Gastroesophageal sphincter (tissue), 4 donors: ENCODE results near the gene HDAC2. TPM values are rescaled to one million over a fixed set of nuclear protein-coding genes. Genes with fewer than 3 reads are reported as not detected.
"Not testable (repeated sequence)": the region's sequence is repeated elsewhere in the genome, so short reads cannot be mapped to it uniquely, and the experiment has no call there.

Experiments
- ATAC-seq: fragments of 150-250 bp; one replicate; pipeline ENCODE4 v1.9.1; 2016; ENCODE audit warnings: mild to moderate bottlenecking, moderate library complexity
- H3K27ac ChIP-seq, 4 donors: fragments of 200-600 bp; sonication (generic) in 3 of 4; 1 replicate in 3 of 4; 2 replicates in 1 of 4; pipeline ENCODE4 v1.5.1; 2016 to 2019
- H3K27me3 ChIP-seq: fragments of 200-600 bp; sonication (generic); one replicate; pipeline ENCODE4 v1.5.1; 2019
- H3K36me3 ChIP-seq, 2 donors: fragments of 200-600 bp; sonication (generic); one replicate each; pipeline ENCODE4 v1.5.1; 2019; ENCODE audit warnings: control low read depth in 1 of 2
- H3K4me1 ChIP-seq, 3 donors: fragments of 200-600 bp; sonication (generic); 1 replicate in 2 of 3; 2 replicates in 1 of 3; pipeline ENCODE4 v1.5.1; 2016 to 2019; ENCODE audit warnings: control low read depth in 2 of 3
- H3K4me3 ChIP-seq, 2 donors: fragments of 200-600 bp; sonication (generic); one replicate each; pipeline ENCODE4 v1.5.1; 2019; ENCODE audit warnings: mild to moderate bottlenecking in 1 of 2, moderate library complexity in 1 of 2
- H3K9me3 ChIP-seq, 3 donors: fragments of 200-600 bp; sonication (generic); one replicate each; pipeline ENCODE4 v1.5.1; 2017 to 2019; ENCODE audit warnings: control low read depth in 2 of 3
- CTCF ChIP-seq, 4 experiments: fragments of 200-600 bp in 2 of 4; fragments of 450-650 bp in 2 of 4; sonication (generic) in 1 of 4; IDR thresholded peaks; one replicate each; pipeline ENCODE4 v1.5.1; 2017 to 2019; ENCODE audit warnings: antibody characterized with exemption in 4 of 4, mild to moderate bottlenecking in 2 of 4, moderate library complexity in 2 of 4
- EP300 ChIP-seq: sonication (generic); formaldehyde crosslinking; IDR thresholded peaks from one replicate; pipeline ENCODE4 v1.6.1; 2017; ENCODE audit warnings: antibody characterized with exemption, mild to moderate bottlenecking
- POLR2A ChIP-seq, 2 donors: fragments of 450-650 bp; IDR thresholded peaks; one replicate each; pipeline ENCODE4 v1.6.1; 2017; ENCODE audit warnings: antibody characterized with exemption in 2 of 2, mild to moderate bottlenecking in 2 of 2, moderate library complexity in 1 of 2
- POLR2AphosphoS5 ChIP-seq: sonication (generic); formaldehyde crosslinking; IDR thresholded peaks from one replicate; pipeline ENCODE4 v1.6.1; 2017; ENCODE audit warnings: antibody characterized with exemption
- WGBS, 2 donors: methylation state at CpG; one replicate each; pipeline ENCODE4 v1.1.5; 2018; ENCODE audit warnings: low coverage in 1 of 2; 5-methylcytosine and 5-hydroxymethylcytosine counted together
- total RNA-seq, 4 donors: library from RNA; depleted of rRNA; stranded (reverse); fragments of >200 nt; gene quantifications; one replicate each; pipeline ENCODE4 v1.1.0, GENCODE V29; 2016

The HDAC2 gene
- total RNA-seq, 4 donors from 2014 or later = 44.7 to 71.2 (median 52.5) TPM

GRCh38 chr6:113999284-113999683 lies 28.3 kb upstream of the HDAC2 start:
- Histone ChIP-seq H3K27me3 (no peaks in the 10 kb centered on the region), H3K4me3 (no peak overlapping the region), H3K36me3 (no peaks in the 10 kb centered on the region), H3K4me1 (peaks cover 0 to 26% (median 9%) of the 10 kb centered on the region in 3 donors), H3K27ac (no peak overlapping the region), H3K9me3 (no peaks in the 10 kb centered on the region)
- 87 to 100% methylated on average over 1 to 2 of the region's 2 CpGs for WGBS, 2 donors
- TF ChIP-seq CTCF (IDR thresholded peaks at IDR 0.05) = no peak
- TF ChIP-seq EP300 = no peak
- no peak for TF ChIP-seq POLR2AphosphoS5
- TF ChIP-seq POLR2A (IDR thresholded peaks at IDR 0.05) = no peak
- ATAC-seq = no peak

GRCh38 chr6:113998811-113999210 lies 27.9 kb upstream of the HDAC2 start:
- Histone ChIP-seq H3K27me3 (no peaks in the 10 kb centered on the region), H3K4me1 (peaks cover 0 to 26% (median 9%) of the 10 kb centered on the region in 3 donors), H3K4me3 (no peak overlapping the region), H3K27ac (no peak overlapping the region), H3K9me3 (no peaks in the 10 kb centered on the region), H3K36me3 (no peaks in the 10 kb centered on the region)
- no peak for TF ChIP-seq EP300
- TF ChIP-seq POLR2A (IDR thresholded peaks at IDR 0.05) = no peak
- TF ChIP-seq POLR2AphosphoS5 = no peak
- no peak for TF ChIP-seq CTCF (IDR thresholded peaks at IDR 0.05)
- ATAC-seq = no peak

DNA sequence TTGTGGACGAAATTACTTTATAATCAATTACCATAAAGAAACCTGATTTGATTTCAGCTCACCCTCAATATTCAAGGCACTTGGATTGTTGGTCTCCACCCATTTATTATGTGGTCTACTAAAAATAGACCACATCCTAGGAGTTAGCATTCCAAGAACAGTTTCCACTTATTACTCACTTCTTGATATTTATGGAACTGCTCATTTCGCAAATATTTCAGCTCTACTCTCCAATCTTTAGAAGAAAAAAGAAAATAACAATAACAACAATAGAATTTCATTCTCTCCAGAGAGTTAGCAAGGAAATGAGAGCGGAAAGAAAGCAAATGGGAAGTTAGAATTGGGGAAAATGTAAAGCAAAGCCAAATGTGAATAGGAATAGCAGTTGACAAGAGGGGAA lies 26.2 kb upstream of the HDAC2 start:
- Histone ChIP-seq H3K9me3 (no peaks in the 10 kb centered on the region), H3K36me3 (no peaks in the 10 kb centered on the region), H3K4me3 (no peak overlapping the region), H3K27ac (no peak overlapping the region), H3K27me3 (no peaks in the 10 kb centered on the region), H3K4me1 (peaks cover 0 to 26% (median 9%) of the 10 kb centered on the region in 3 donors)
- 17 to 30% methylated on average over 2 to 3 of the region's 3 CpGs for WGBS, 2 donors
- TF ChIP-seq EP300 = no peak
- peak; percentile 51 for TF ChIP-seq POLR2AphosphoS5
- no peak for ATAC-seq

- peaks cover 0 to 26% (median 9%) of the 10 kb centered on the region in 3 donors for H3K4me1 ChIP-seq
- no peaks in the 10 kb centered on the region for H3K36me3 ChIP-seq
- no peaks in the 10 kb centered on the region for H3K27me3 ChIP-seq
- 10 to 11% methylated on average over 4 of the region's 4 CpGs for WGBS, 2 donors
- TF ChIP-seq EP300 (no peak), POLR2AphosphoS5 (peak; percentile 45)
- H3K27ac ChIP-seq = peak overlapping the region in 2 of 4 donors; percentile 26 to 50
- ATAC-seq = peak; percentile 83
- no peaks in the 10 kb centered on the region for H3K9me3 ChIP-seq
- no peak overlapping the region for H3K4me3 ChIP-seq
Observed at GRCh38 chr6:113995634-113996033, 24.7 kb upstream of the HDAC2 start.

GRCh38 chr6:113994934-113995342 lies 24.0 kb upstream of the HDAC2 start:
- Histone ChIP-seq H3K9me3 (no peaks in the 10 kb centered on the region), H3K4me1 (peaks cover 0 to 26% (median 9%) of the 10 kb centered on the region in 3 donors), H3K27me3 (no peaks in the 10 kb centered on the region), H3K36me3 (no peaks in the 10 kb centered on the region), H3K4me3 (no peak overlapping the region), H3K27ac (peak overlapping the region in 2 of 4 donors; percentile 26 to 50)
- no peak for ATAC-seq
- TF ChIP-seq CTCF (IDR thresholded peaks at IDR 0.05) = peak in 3 of 4 experiments; percentile 10 to 54 (median 16)
- TF ChIP-seq POLR2A (IDR thresholded peaks at IDR 0.05) = no peak

DNA sequence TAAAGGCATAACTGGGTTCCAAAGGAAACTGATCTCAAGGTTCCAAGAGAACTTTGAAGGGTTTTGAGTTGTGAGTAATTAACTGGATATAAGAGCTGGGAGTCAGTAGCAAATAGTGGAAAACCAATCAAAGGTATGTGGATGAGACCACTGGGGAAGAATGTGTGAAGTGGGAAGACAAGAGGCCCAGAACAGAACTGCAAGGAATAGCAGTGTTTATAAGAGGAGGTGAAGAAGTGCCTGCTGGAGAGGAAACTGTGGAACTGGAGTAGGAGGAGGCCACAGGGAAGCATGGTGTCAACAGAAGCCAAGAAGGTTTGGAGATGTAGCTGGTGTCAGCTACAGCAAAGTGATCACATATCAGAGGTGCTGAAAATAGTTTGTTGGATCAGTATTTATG lies 18.7 kb upstream of the HDAC2 start:
- H3K27ac ChIP-seq = no peak overlapping the region
- no peaks in the 10 kb centered on the region for H3K27me3 ChIP-seq
- no peaks in the 10 kb centered on the region for H3K36me3 ChIP-seq
- H3K4me3 ChIP-seq = no peak overlapping the region
- no peaks in the 10 kb centered on the region for H3K9me3 ChIP-seq
- peaks cover 0 to under 1% (median 0%) of the 10 kb centered on the region in 3 donors for H3K4me1 ChIP-seq
- TF ChIP-seq POLR2A (IDR thresholded peaks at IDR 0.05) (no peak), CTCF (IDR thresholded peaks at IDR 0.05) (no peak), POLR2AphosphoS5 (no peak), EP300 (no peak)
- ATAC-seq = no peak

- not testable (repeated sequence) for H3K9me3 ChIP-seq, ATAC-seq, H3K36me3 ChIP-seq
Observed at GRCh38 chr6:113982675-113983074, 11.7 kb upstream of the HDAC2 start.

More at GRCh38 chr6:113982675-113983074, 11.7 kb upstream of the HDAC2 start:
- H3K4me1 ChIP-seq, H3K27me3 ChIP-seq, H3K27ac ChIP-seq, H3K4me3 ChIP-seq: not testable (repeated sequence)
- WGBS, 2 donors = 100% methylated on average over 2 of the region's 5 CpGs; no CpG with 5 or more reads in 1 of the 2 donors
